ENCODE results near the gene STXBP6. TPM values are rescaled to one million over a fixed set of nuclear protein-coding genes. Genes with fewer than 3 reads are reported as not detected.

STXBP6 gene
- total RNA-seq, 2 donors from 2014 or later = 20.1 to 28.3 TPM

GRCh38 chr14:24921903-24922302, 128.0 kb downstream of the STXBP6 start:
- Histone ChIP-seq H3K9me3 (no peaks in the 10 kb centered on the region), H3K36me3 (replicated peaks in 1 of 2; ENCODE audit: insufficient read depth in 1 of 2, low read depth in 2 of 2) (no peaks in the 10 kb centered on the region), H3K4me1 (peaks cover 49% of the 10 kb centered on the region), H3K4me3 (no peak overlapping the region), H3K27me3 (no peaks in the 10 kb centered on the region), H3K27ac (no peak overlapping the region)
- intact Hi-C loops (cut with DNase I) = no loop called here
- DNase-seq (no peak), ATAC-seq (no peak)
- TF ChIP-seq, protein P1, sequence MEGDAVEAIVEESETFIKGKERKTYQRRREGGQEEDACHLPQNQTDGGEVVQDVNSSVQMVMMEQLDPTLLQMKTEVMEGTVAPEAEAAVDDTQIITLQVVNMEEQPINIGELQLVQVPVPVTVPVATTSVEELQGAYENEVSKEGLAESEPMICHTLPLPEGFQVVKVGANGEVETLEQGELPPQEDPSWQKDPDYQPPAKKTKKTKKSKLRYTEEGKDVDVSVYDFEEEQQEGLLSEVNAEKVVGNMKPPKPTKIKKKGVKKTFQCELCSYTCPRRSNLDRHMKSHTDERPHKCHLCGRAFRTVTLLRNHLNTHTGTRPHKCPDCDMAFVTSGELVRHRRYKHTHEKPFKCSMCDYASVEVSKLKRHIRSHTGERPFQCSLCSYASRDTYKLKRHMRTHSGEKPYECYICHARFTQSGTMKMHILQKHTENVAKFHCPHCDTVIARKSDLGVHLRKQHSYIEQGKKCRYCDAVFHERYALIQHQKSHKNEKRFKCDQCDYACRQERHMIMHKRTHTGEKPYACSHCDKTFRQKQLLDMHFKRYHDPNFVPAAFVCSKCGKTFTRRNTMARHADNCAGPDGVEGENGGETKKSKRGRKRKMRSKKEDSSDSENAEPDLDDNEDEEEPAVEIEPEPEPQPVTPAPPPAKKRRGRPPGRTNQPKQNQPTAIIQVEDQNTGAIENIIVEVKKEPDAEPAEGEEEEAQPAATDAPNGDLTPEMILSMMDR (IDR thresholded peaks at IDR 0.05) = no peak
- TF ChIP-seq POLR2A (IDR thresholded peaks at IDR 0.05) = no peak
- WGBS, 2 donors = 88 to 91% methylated on average over 1 of the region's 1 CpG

GRCh38 chr14:24920265-24921075, 129.5 kb downstream of the STXBP6 start:
- ATAC-seq = no peak
- peak overlapping the region in 3 of 4 donors; percentile 1 to 18 (median 4) for H3K27ac ChIP-seq
- H3K27me3 ChIP-seq = no peaks in the 10 kb centered on the region
- no peak for TF ChIP-seq POLR2A (IDR thresholded peaks at IDR 0.05)
- TF ChIP-seq, protein P1 (IDR thresholded peaks at IDR 0.05) = no peak
- no peaks in the 10 kb centered on the region for H3K9me3 ChIP-seq
- no peak for DNase-seq
- intact Hi-C loops (cut with DNase I) = no loop called here
- H3K4me1 ChIP-seq = peaks cover 54% of the 10 kb centered on the region
- no peaks in the 10 kb centered on the region for H3K36me3 ChIP-seq (replicated peaks in 1 of 2; ENCODE audit: insufficient read depth in 1 of 2, low read depth in 2 of 2)
- 23 to 37% methylated on average over 4 of the region's 4 CpGs for WGBS, 2 donors
- H3K4me3 ChIP-seq = no peak overlapping the region

- intact Hi-C loops (cut with DNase I) = no loop called here
- H3K4me3 ChIP-seq = no peak overlapping the region
- WGBS, 2 donors = 34 to 40% methylated on average over 4 of the region's 4 CpGs
- DNase-seq (no peak), ATAC-seq (peak; percentile 33)
- no peaks in the 10 kb centered on the region for H3K9me3 ChIP-seq
- H3K27me3 ChIP-seq = no peaks in the 10 kb centered on the region
- peak overlapping the region in 1 of 4 donors; percentile 22 for H3K27ac ChIP-seq
- TF ChIP-seq POLR2A (IDR thresholded peaks at IDR 0.05) = no peak
- TF ChIP-seq, protein P1 (IDR thresholded peaks at IDR 0.05) = no peak
- H3K36me3 ChIP-seq (replicated peaks in 1 of 2; ENCODE audit: insufficient read depth in 1 of 2, low read depth in 2 of 2) = no peaks in the 10 kb centered on the region
- peaks cover 61% of the 10 kb centered on the region for H3K4me1 ChIP-seq
These were observed 131.1 kb downstream of the STXBP6 start for GRCh38 chr14:24918822-24919221.

DNA sequence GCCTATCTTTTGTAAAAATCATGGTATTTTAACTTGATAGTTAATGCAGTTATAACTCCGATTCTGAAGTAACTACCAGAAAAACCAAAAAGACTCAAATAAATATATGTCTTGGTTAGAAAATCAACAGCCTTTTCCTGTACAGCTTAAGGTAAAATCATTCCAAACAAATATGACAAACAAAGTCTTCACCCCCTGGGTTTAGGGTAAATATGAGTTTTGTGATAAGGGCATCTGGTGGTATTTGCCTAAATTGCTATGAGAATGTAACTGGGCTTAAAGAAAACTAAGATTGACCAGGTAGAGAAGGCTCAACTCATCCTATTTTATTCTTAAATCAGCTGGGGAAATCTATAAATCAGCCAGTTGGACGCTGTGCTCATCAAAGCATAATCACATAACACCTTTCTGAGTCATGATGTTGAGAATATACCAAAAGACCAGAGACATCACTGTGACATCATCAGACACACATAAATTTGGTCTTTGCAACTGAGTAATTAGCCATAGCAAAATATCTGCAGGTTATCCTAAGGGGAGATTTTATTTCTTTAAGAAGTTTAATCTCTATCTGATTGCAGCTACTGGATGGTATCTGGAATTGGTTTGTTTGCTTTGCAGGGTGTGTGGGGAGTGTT, 133.9 kb downstream of the STXBP6 start:
- no peak overlapping the region for H3K27ac ChIP-seq
- DNase-seq = no peak
- intact Hi-C loops (cut with DNase I) = no loop called here
- no peaks in the 10 kb centered on the region for H3K36me3 ChIP-seq (replicated peaks in 1 of 2; ENCODE audit: insufficient read depth in 1 of 2, low read depth in 2 of 2)
- H3K27me3 ChIP-seq = no peaks in the 10 kb centered on the region
- WGBS, 2 donors = 59 to 66% methylated on average over 2 of the region's 2 CpGs
- no peak for ATAC-seq
- no peaks in the 10 kb centered on the region for H3K9me3 ChIP-seq
- H3K4me3 ChIP-seq = no peak overlapping the region
- H3K4me1 ChIP-seq = peaks cover 60% of the 10 kb centered on the region
- TF ChIP-seq, protein P1 (IDR thresholded peaks at IDR 0.05) = no peak
- no peak for TF ChIP-seq POLR2A (IDR thresholded peaks at IDR 0.05)

Data from body of pancreas (tissue), 4 donors.